ENCODE measurements around the gene PAPLN.

PAPLN gene

DNA sequence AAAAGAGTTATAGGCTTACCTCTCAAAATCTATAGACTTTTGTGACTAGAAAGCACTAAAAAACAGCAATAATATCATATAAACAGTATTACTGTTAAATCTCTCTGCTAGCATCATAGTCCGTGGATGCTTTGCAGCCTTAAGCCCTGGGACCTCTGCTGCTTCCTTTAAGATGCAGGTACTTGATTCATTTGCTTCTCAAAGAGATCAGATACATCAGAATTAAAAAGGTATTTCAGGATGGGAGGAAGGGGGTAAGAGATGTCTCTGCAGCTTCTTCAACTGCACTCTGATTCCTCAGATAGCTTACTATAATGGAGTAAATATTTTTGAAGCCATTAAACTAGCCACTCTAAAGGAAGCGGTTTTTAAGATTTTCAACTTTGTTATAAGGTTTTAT, 49.3 kb downstream of the PAPLN start:
- TF ChIP-seq CTCF (IDR thresholded peaks at IDR 0.05; ENCODE audit: insufficient read depth, low read depth, low read length, missing control alignments) = no peak
- no peak for DNase-seq (ENCODE audit: low read depth)
- H3K4me3 ChIP-seq (ENCODE audit: low read depth, low read length) = no peak overlapping the region

DNA sequence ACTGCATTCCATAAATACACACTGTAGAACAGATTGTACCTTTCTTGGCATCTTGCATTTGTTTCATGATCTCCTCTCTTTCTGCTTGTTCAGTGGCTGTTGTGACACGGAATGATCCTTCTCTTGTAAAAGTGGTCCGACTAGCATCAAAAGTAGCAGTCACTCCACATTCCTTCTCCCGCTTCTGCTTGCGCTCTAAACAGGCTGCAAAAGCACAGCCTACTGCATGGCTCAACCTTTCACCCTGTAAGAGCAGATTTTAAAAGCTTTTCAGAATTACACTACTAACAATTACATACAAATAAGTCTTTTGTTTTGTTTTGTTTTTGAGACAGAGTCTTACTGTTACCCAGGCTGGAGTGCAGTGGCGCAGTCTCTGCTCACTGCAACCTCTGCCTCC, 49.8 kb downstream of the PAPLN start:
- H3K4me3 ChIP-seq (ENCODE audit: low read depth, low read length) = no peak overlapping the region

GRCh38 chr14:73289308-73289707, 52.0 kb downstream of the PAPLN start:
- DNase-seq (ENCODE audit: low read depth) = peak; percentile 47
- TF ChIP-seq CTCF (IDR thresholded peaks at IDR 0.05; ENCODE audit: insufficient read depth, low read depth, low read length, missing control alignments) = no peak
- no peak overlapping the region for H3K4me3 ChIP-seq (ENCODE audit: low read depth, low read length)

More for the DNA sequence above, 49.8 kb downstream of the PAPLN start:
- no peak for DNase-seq (ENCODE audit: low read depth)
- TF ChIP-seq CTCF (IDR thresholded peaks at IDR 0.05; ENCODE audit: insufficient read depth, low read depth, low read length, missing control alignments) = no peak

- TF ChIP-seq CTCF (IDR thresholded peaks at IDR 0.05; ENCODE audit: insufficient read depth, low read depth, low read length, missing control alignments) = no peak
- DNase-seq (ENCODE audit: low read depth) = no peak
- H3K4me3 ChIP-seq (ENCODE audit: low read depth, low read length) = no peak overlapping the region
These were observed 52.4 kb downstream of the PAPLN start for GRCh38 chr14:73289729-73290128.

- peak; percentile 81 for DNase-seq (ENCODE audit: low read depth)
- no peak overlapping the region for H3K4me3 ChIP-seq (ENCODE audit: low read depth, low read length)
- no peak for TF ChIP-seq CTCF (IDR thresholded peaks at IDR 0.05; ENCODE audit: insufficient read depth, low read depth, low read length, missing control alignments)
These were observed 53.0 kb downstream of the PAPLN start for GRCh38 chr14:73290279-73290678.

GRCh38 chr14:73293782-73294781, 56.8 kb downstream of the PAPLN start:
- no peak for TF ChIP-seq CTCF (IDR thresholded peaks at IDR 0.05; ENCODE audit: insufficient read depth, low read depth, low read length, missing control alignments)
- no peak for DNase-seq (ENCODE audit: low read depth)
- no peak overlapping the region for H3K4me3 ChIP-seq (ENCODE audit: low read depth, low read length)
